Fibroblast of skin of left biceps (primary cell): Measurements from ENCODE around the gene ARHGAP44.

ENCODE experiments used
- DNase-seq, 2 experiments: peaks; one replicate each; pipeline ENCODE4 v3.0.0-alpha.2; 2013; ENCODE audit warnings: low read depth in 2 of 2

Gene ARHGAP44

DNA sequence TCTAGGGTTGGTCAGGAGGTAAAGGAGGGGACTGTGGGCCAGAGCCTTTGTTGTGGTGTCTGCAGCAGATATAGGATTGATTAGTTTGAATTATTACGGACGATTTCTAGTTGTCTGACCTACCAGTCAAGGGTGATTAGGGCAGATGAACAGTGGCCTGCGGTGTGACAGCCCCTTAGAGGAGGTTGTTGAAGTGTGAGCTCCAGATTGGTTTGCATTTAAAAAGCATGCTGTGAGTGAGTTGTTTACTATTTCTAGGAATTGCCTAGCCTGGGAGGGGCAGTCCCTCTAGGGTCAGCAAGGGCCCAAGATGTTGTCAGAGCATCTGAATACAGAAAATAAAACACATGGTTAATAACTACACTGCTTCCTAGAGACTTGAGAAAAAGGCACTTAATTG is 108.8 kb downstream of the ARHGAP44 start:
- no peak for DNase-seq

GRCh38 chr17:12899604-12900003 is 110.3 kb downstream of the ARHGAP44 start:
- DNase-seq = no peak

DNA sequence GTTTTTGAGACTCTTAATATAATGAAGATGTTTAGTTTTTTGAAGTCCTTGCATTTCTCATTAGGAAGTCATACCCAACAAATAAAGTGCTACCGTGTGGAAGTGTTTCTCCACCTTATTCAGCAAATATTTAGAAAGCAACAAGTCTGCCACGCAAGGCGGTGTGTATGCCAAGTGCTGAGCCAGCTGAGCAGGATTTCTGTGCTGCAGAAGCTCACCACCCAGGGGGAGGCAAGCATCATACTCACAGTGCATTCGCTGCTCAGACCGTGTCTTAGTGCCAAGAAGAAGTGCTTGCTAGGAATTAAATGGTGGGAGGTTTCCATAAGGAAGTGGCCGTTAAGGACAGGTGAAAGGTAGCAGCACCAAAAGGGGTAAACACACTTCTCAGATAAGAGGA is 111.2 kb downstream of the ARHGAP44 start:
- no peak for DNase-seq

DNA sequence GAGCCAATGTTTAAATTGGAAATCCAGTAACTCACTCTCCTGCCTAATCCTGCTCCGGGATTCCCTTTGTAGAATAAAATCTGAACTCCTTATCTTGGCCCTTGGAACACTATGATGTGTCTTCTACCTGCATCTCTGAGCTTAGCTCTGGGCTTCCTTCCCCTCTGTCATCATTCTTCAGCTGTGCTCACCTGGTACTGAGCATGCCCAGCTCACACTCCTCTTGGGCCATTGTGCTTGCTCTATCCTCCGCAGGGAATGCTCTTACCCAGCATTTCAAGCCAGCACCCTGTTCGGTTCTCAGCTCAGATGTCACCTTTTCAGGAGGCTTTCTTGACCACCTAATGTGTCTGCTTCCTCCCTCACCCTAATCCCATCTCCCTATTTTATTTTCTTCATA is 112.7 kb downstream of the ARHGAP44 start:
- DNase-seq = no peak

GRCh38 chr17:12907477-12907876 is 118.2 kb downstream of the ARHGAP44 start:
- DNase-seq = no peak

DNA sequence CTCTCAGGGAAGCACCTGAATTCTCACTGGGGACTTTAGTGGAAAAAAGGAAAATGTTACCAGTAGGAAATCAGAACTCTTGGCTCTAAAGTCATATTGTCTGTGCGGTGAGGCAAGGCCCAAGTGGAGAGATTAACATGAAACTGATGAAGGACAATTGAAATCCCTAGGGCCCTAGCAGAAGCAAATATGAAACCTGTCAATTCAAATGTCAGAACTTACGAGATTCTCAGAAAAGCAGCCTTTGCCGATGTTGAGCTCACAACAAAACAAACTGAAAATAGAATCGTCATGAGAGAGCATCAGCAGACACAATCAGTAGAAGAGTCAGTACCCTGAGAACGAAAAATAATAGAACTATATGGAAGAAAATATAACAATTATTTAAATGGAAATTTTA is 119.7 kb downstream of the ARHGAP44 start:
- no peak for DNase-seq

- DNase-seq = no peak
Observed at GRCh38 chr17:12909511-12909910, 120.2 kb downstream of the ARHGAP44 start.

- DNase-seq = no peak
Observed at GRCh38 chr17:12911239-12911638, 121.9 kb downstream of the ARHGAP44 start.

DNA sequence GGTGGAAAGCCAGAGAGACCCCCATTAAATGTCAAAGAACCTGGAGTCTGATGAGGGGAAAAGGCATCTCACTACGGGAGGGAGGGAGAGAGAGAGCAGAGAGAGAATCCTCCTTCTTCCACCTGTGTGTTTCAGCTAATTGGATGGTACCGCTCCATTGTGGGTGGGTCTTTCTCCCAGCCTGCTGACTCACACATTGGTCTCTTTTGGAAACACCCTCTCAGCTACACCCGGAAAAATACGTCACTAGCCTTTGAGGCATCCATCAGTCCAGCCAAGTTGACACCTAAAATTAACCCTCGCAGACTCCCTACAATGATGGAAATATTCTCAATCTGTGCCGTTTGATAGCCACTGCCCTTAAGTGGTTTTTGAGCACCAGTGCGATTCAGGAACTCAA is 128.1 kb downstream of the ARHGAP44 start:
- DNase-seq = no peak

DNA sequence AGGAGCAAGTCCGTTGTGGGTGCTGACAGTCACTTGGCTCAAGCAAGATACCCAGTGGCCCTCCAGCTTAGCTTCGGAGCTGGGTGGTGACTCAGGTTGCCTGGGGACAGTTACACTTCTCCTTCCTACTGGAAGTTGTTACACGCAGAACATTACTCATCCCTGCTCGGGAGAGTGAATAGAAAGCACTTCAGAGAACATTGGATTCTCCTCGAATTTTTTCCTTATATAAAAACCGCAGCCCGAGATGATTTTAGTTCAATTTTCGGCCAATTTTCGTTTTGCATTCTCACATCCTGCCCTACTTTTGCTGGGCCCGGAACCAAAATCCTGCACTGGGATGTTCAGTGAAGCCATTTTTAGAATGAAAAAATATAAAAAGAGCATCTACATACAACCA is 128.8 kb downstream of the ARHGAP44 start:
- DNase-seq = no peak

DNA sequence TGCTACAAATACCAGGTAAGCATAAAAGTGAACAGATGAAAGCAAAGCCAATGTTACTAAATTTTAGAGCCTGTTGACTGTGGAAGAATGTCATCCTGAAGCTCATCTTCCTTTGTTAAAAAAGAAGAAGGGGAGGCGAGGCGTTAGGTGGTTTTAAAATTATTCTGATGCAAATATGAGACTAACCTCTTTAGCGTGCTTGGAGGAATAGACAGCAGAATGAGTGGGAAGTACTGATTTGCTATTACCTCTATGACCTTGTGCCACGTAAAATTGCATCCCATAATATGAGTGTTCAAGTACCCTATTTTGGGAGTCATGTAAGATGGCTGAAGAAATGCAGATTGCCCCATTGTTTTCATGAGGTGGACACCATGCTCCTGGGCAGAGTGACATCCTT is 132.8 kb downstream of the ARHGAP44 start:
- no peak for DNase-seq

- DNase-seq = no peak
Observed at GRCh38 chr17:12924614-12925013, 135.3 kb downstream of the ARHGAP44 start.

DNA sequence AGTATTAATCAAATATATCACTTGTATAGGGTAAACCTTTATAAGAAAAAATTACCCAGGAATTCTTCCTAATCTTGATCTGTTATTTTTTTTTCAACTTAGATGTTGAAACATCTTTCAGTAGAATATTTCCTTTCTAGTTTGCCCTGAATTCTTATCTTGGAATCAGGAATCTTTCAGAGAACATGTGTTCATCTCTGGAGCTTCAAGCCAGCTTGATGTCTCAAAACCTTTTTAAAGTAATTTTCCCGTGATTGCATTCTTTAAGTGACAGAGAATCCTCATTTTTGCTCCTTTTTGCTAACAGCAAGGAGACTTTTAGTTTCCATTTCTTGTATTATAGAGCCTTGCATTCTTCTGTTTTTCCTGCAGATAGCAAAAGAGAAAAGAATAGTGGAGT is 137.7 kb downstream of the ARHGAP44 start:
- DNase-seq = no peak

GRCh38 chr17:12927541-12928425 is 138.5 kb downstream of the ARHGAP44 start:
- DNase-seq = no peak

DNA sequence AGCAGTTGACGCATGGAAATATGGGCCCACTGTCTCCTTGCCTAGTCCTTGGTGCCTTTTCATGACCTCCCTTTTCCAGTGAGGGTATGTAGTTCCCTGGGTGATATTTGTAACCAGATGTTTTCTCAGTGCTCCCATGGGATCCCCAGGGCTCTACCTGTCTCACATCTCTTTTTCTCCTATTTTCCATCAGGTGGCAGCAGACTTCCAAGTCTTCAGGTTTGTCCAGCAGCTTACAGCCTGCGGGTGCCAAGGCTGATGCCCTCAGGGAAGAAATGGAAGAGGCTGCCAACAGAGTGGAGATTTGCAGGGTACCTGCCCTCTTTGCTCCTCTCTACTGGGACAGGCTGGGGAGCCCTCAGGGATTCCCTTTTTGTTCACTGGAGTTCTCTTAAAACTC is 139.4 kb downstream of the ARHGAP44 start:
- no peak for DNase-seq

- DNase-seq = no peak
Observed at GRCh38 chr17:12936501-12936900, 147.2 kb downstream of the ARHGAP44 start.

DNA sequence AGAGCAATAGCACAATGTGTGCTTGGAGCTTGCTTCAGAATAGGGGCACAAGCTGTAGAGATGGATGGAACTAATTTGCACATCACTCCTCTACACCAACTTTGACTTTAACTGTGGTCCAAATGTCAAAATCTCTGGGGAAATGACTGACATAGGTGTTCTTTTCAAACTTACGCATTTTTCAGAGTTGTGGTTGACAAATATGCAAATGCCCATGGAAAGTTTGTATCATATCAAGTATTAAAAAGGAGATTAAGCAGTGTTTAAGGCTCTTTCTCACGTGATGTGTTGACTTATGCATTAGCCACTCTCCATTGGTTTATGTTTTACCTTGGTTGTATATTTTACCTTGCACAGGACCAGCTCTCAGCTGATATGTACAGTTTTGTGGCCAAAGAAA is 151.4 kb downstream of the ARHGAP44 start:
- DNase-seq = no peak

DNA sequence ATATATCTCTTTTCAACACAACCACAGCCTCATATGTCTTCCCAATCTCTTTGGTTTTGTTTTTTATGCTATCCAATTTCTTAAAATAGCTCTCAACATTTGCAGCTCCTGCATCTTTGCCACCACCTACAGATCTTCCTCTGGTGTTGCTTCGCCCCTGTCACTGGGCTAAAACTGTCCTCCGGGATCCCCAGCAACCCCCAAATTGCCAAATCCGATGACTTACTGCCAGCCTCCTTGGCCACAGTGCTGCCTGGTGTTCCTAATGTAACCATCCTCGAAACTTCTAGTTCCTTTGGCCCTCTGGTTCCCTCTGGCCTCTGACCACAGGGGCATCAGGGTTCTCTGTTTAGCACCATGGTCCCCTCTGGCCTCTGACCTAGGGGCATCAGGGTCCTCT is 157.7 kb downstream of the ARHGAP44 start:
- no peak for DNase-seq

DNA sequence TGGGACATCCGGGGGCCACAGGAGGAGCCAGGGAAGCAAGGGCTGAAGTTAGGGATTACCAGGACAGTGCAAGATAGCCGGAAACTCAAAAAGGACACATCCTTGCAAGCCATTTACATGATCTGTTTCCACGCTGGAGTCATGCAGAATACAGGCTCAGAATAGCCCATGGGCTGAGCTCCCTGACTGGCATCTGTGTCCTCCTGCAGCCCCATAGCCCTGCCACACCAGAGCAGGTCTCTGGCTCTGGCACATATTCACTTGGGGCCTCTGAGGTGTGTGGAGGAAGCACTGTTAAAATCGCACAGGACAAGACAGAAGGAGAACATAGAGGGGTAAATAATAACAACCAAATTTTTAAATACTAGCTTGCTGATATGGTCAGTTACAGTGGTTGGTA is 162.7 kb downstream of the ARHGAP44 start:
- DNase-seq = no peak

DNA sequence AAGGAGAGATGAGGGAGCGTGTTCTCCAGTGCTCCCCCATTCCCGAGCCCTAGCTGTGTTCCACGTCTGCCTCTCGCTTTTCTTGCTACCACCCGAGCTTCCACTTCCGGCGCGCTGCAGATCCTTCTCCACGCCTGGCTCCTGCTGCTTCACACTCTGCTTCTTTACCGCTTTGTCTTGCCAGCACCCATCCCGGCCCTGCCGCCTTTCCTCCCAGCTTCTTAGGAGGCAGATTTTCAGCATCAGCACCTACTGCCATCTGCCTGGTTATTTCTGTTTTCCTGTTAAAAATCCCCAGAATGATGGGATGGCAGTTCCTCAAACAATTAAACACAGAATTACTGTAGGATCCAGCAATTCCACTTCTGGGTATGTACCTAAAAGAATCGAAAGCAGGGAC is 163.9 kb downstream of the ARHGAP44 start:
- no peak for DNase-seq

DNA sequence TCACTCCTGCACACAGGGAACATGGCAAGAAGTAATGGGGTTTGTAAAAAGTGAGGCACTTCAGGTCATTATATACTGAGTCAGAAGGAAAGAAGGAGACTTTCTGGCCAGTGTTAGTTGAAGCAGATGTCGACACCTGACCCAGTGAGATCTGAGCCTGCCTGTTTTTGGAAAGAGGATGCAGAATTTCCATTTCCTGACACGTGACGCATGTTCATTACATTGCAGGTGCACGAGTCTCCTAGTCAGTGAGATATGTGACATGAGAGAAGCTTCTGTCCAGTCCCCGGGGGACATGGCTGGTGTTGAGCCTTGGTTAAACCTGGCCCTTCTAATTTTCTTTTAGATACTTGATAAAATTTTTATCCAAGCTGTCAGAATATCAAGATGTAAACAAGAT is 166.2 kb downstream of the ARHGAP44 start:
- no peak for DNase-seq

DNA sequence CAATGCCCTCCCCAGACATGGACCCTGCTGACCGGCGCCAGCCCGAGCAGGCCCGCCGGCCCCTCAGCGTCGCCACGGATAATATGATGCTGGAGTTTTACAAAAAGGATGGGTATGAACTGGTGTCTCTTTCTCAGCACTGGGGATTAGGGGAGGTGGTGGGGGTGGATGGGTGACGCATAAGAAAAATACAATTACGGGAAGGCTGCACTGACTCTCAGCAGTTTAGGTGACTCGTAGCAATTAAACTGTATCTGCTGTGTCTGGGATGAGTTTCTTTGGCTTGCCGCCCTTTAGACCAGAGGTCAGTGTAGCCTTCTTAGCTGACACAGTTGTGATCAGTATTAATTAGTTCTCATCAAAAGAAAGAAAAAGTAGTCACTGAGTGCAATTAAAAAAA is 169.5 kb downstream of the ARHGAP44 start:
- DNase-seq = peak; percentile 20 to 24

- DNase-seq = no peak
Observed at GRCh38 chr17:12959441-12959840, 170.1 kb downstream of the ARHGAP44 start.

GRCh38 chr17:12961655-12962054 is 172.4 kb downstream of the ARHGAP44 start:
- no peak for DNase-seq
